ENCODE measurements around the gene JMJD6.

The JMJD6 gene

GRCh38 chr17:76679239-76679638, 47.2 kb downstream of the JMJD6 start:
- DNase-seq (ENCODE audit: low spot score): no peak

- DNase-seq (ENCODE audit: low spot score): no peak
Measured at GRCh38 chr17:76678330-76678729, 48.1 kb downstream of the JMJD6 start.

- no peak for DNase-seq (ENCODE audit: low spot score)
Measured at GRCh38 chr17:76677406-76677805, 49.0 kb downstream of the JMJD6 start.

- no peak for DNase-seq (ENCODE audit: low spot score)
Measured at GRCh38 chr17:76676629-76677028, 49.8 kb downstream of the JMJD6 start.

GRCh38 chr17:76675648-76676047, 50.8 kb downstream of the JMJD6 start:
- no peak for DNase-seq (ENCODE audit: low spot score)

GRCh38 chr17:76674600-76674999, 51.8 kb downstream of the JMJD6 start:
- DNase-seq (ENCODE audit: low spot score): no peak

- no peak for DNase-seq (ENCODE audit: low spot score)
Measured at GRCh38 chr17:76673729-76674128, 52.7 kb downstream of the JMJD6 start.

- no peak for DNase-seq (ENCODE audit: low spot score)
Measured at GRCh38 chr17:76672892-76673291, 53.5 kb downstream of the JMJD6 start.

- DNase-seq (ENCODE audit: low spot score): no peak
Measured at GRCh38 chr17:76672270-76672851, 54.0 kb downstream of the JMJD6 start.

GRCh38 chr17:76671912-76672262, 54.5 kb downstream of the JMJD6 start:
- no peak for DNase-seq (ENCODE audit: low spot score)

- peak; percentile 100 for DNase-seq (ENCODE audit: low spot score)
Measured at GRCh38 chr17:76671123-76671911, 55.1 kb downstream of the JMJD6 start.

- DNase-seq (ENCODE audit: low spot score): no peak
Measured at GRCh38 chr17:76670718-76671122, 55.7 kb downstream of the JMJD6 start.

- DNase-seq (ENCODE audit: low spot score): no peak
Measured at GRCh38 chr17:76670020-76670717, 56.2 kb downstream of the JMJD6 start.
